RKO (cell line): ENCODE results near the gene PRUNE2.
"Not testable (repeated sequence)": the region's sequence is repeated elsewhere in the genome, so short reads cannot be mapped to it uniquely, and the experiment has no call there.

ENCODE experiments used
- DNase-seq: peaks from one replicate; pipeline ENCODE4 v3.0.0-alpha.2; 2016; ENCODE audit warnings: low spot score

PRUNE2 gene

DNA sequence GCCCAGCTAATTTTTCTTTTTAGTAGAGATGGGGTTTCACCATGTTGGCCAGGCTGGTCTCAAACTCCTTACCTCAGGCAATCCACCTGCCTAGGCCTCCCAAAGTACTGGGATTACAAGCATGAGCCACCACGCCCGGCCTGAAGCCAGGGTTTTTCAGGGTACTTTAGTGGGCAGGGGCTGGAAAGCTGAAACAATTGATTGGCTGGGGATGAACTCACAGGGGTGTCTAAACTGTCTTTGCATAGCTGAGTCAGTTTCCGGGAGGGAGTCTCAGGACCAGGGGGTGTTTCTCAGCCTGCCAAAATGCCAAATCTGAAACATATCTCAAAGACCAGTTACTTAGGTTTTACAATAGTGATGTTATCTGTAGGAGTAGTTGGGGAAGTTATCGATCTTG, 46.1 kb downstream of the PRUNE2 start:
- DNase-seq: no peak

DNA sequence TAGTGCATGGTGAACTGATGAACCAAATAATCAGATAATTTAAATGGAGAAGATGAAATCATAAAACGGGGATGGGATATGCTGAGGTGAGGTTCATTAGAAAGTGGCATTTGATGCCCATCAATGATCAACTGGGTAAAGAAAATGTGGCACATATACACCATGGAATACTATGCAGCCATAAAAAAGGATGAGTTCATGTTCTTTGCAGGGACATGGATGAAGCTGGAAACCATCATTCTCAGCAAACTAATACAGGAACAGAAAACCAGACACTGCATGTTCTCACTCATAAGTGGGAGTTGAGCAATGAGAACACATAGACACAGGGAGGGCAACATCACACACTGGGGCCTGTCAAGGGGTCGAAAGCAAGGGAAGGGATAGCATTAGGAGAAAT, 47.7 kb downstream of the PRUNE2 start:
- not testable (repeated sequence) for DNase-seq

DNA sequence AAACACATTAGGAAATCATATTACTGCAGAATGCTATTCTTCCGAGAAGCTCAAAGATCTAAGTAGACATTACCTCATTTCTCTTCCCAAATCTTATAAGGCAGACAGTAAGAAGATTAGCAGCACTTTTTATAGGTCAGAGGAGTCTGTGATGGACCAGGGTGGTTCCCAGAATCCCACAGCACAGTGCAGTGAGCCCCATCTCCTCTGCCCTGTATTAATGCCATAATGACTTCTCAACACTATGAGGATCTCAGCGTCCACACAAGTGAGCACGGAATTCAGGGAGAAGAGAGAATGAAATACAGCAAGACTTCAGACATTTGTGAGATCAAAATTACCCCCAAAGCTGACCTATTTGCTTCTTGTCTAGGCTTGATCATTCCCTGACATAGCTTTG, 49.9 kb downstream of the PRUNE2 start:
- no peak for DNase-seq

DNA sequence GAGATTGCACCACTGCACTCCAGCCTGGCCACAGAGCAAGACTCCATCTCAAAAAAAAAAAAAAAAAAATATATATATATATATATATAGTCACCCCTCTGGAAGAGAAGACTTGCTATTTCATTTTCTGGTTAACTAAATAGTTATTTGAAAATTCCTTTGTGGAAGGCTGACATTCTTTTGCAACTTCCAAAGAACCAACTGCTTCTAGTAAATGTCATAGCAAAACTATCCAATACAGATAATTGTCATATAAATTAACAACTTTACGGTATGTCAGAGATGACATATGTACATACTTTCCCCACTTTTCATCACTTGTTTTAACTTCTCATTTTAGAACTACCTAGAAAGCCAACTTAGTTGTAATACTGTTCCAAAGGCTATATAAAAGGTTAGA, 50.9 kb downstream of the PRUNE2 start:
- no peak for DNase-seq

DNA sequence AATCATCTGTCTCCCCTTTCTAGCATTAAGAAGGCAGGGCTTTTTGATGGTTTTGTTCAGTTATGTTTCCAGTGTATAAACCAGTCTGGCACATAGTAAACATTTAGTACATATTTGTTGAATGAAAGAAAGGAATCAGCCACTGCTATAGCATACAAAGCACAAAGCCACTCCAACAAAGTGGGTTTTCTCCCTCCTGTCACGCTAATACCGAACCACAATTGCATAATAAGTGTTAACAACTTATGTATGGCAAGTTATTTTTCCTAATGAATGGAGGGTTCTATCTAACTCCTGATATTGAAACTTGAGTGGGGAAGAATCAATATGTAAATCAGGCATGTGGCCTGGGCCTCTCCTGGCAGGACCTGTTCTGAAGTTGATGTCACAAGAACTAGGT, 53.9 kb downstream of the PRUNE2 start:
- DNase-seq: no peak

DNA sequence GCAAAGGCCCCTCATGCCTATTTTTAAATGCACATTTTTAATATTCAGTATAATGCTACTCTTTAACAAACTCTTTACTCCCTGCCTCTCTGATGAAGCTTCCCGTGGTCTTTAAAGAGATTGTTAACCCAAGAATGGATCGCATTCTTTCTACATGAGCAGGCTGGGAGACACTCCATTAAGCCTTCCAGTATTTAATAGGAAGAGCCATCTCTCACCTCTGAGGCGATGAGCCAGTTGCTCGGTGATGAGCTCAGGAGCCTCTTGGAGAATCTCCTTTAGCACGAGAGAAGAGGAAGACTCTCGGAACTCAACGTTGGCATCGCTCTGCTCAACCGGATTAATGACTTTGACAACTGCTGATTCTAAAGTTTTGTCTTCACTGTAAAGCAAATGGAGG, 59.6 kb downstream of the PRUNE2 start:
- DNase-seq: no peak

DNA sequence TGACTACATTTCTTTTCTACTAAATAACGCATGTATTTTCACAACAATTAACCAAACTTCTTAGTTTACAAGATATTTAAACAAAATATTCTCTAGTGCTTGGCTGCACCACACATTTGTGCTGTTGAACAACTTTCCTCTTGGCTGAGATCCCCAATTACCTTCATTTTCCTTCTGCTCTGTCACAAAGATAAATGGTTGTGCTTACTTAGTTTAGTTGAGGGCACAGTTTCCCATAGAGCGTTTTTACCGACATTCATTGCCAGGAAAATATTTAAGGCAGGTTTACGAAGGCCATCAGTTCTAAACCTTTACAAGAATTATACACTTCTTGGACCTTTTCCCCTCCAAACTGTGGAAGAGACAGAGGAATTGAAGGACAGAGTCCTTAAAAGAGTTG, 60.7 kb downstream of the PRUNE2 start:
- no peak for DNase-seq

DNA sequence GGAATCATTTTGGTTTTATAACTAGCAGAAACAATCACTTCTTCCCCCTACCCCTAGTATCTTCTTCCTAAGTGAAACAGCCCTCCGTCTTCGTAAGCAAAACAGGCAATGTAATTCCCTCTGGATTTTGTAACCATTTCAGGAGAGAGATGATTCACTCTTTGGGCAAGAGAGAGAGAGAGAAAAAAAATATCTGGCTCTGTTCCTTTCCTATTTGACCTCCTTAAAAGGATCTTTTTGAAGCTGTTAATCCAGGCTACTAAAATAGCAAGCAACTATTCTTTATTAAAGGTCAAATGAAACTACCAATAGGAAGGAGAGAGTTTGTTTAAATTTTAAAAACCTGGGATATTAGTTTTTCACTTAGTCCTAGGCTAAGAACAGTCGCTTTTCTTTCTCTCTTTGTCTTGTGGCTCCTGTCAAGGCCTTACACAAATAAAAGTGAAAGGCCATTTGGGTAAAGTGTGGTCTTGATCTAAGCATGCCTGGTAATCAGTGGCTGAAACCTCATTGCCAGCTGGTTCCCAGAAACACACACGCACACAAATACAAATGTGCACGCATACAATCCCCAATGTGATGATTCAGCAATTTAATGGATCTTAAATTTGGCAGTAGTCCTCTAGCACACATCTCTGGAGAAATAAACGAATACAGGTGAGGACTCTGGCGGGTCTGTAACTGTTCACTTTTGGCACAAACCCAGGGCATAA, 70.2 kb downstream of the PRUNE2 start:
- no peak for DNase-seq

DNA sequence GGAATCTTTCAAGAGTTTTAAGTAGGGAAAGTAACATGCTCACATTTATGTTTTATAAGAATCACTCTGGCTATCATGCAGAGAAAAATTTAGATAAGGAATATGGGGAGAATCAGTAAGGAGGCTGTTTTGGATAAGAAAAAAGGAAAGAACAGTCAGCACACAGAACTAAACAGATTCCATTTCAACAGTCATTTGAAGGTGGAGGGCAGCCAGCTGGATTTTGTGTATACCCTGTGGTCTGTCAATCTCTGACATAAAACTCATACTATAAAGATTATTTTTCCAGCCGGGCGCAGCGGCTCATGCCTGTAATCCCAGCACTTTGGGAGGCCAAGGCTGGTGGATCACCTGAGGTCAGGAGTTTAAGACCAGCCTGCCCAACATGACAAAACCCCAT, 77.5 kb downstream of the PRUNE2 start:
- DNase-seq: no peak

DNA sequence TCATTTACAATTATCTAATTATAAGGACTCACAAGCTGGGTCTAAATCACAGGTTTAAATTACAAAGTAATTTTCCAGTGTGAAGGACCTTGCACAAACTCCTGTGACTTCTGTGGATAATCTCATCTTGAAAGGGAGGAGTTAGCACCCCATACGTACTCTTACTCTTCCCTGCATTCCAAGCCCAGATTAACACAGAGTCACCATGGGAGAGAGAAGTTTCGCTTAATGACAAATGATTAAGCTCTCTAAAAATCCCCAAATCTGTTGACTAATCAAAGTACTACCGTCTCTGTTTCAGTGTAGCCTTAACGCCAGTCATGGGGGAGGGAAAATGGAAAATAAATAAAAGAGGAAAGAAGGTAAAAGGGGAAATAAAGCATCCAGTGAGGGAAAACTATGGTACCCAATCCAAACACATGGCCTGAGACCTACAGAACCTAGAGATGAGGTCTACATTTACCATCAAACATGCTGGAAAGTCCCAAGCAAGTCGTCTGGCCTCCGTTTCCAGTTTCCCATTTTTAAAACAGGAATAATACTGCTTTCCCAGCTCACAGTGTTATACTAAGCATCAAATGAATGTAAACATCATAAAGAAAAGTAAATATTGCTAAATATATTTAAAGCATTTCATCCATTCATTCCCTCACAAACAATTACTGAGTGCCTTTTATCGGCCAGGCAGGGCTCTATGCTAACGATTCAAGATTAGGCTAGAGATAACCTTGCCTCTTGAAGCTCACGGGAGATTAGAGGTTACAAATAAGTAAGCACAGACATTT, 78.4 kb downstream of the PRUNE2 start:
- DNase-seq: no peak

DNA sequence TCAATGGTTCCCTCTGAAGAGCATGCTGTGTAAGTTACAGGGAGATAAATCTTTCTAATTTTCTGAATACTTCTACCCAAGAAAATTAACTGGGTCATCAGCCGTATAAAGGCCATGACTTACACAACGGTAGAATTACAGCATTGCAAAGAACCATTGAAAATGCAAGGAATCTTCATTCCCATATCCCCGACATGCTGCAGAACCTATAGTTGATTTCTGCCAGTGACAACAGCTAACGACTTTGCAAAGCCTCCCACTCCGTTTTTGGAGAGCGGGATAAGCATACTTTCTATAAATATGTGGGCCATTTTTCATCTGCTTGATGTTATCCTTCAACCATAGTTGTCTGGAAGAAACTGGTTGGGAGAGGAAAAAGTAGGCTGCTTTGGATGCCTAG, 85.5 kb downstream of the PRUNE2 start:
- no peak for DNase-seq

DNA sequence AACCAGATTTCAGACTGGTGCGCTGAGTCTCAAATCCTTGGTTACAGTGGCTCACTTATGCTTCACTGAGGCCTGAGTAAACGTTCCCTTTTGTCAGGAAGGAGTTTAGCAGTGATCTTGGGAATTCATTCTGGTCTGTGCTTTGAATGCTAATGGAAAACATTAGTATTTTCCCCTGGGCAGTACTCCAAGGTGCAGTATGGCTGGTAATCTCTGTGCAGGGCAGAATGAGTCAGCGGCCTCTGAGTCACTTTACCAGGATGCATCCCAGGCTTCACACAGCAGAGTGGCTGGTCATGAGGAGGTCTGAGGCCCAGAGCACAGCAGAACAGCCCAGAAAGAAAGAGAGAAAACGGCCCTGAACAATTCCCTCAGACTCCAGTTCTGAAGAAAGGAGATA, 87.6 kb downstream of the PRUNE2 start:
- DNase-seq: peak; percentile 91

DNA sequence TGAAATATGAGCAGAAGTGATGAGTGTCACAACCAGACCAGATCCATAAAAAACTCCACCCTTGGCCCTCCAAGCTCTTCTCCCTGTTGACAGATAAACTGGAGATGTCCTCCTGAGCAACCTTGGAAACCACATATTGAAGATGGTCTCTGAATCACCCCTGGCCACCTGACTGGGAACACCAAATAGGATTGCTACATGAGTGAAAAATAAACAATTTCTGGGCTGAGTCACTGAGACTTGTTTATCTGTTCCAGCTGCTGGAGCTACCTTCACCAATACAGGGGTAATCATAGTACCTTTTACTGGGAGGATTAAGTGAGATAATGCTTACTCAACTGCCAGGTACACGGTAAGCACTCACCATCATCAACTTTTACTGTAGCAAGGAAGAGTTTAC, 88.4 kb downstream of the PRUNE2 start:
- DNase-seq: no peak

DNA sequence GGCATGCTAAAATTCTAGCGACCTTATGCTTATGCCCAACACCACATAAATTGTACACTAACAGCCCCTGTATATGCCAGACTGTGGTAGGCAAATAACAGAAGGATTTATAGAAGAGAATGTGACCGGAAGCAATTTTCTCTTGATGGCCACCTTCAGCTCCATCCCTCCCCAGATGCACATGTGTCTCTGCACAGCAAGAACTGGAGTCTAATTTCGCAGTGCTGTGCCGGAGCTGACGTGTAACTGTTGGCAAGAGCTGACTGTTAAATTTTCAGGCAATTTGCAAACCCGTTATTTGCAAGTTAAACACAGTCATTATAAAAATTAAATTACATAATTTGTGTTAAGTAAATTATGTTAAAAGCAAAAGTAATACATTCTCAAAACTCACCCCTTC, 93.3 kb downstream of the PRUNE2 start:
- DNase-seq: no peak

DNA sequence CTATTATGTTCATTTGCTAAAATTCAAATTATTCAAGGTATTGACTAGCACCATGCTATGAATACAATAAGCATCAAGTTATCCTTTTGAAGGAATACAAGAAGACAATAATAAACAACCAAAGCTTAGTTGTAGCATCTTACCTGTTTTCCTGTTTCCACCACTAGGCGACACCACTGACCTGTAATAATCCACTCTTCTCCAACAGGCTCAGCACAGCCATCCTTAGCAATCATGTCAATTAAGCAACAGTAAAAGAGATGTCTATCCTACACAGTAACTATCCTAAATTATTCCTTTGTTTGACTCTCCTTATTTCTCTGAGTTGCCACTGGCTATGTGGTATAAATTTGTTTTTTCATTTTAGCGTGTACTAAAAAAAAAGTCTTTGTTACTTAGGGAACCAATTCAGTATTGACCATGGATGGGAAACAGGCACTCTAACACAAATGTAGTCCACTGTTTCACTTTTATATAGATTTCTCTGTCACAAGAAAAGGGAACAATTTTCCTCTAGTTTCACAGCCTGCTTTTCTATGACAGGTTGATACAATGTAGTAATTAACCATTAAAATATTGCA, 95.4 kb downstream of the PRUNE2 start:
- peak; percentile 70 for DNase-seq

DNA sequence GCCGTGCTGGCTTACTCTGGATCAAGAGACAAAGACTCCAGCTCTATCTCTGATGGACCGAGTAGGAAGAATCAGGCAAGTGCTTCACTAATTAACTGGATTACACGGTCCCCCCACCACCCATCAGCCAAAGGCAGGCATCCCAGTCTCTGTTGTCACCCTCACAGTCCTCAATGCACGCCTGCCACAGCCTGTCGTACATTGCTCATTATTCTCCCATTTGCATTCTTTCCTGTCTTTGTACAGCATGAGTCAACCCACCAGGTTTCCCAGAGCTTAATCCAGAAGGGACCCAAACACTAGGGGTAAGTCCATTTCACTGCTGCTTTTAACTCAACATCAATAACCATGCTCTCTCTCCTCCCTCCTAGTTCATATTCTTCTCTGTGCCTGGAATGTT, 97.3 kb downstream of the PRUNE2 start:
- DNase-seq: no peak

DNA sequence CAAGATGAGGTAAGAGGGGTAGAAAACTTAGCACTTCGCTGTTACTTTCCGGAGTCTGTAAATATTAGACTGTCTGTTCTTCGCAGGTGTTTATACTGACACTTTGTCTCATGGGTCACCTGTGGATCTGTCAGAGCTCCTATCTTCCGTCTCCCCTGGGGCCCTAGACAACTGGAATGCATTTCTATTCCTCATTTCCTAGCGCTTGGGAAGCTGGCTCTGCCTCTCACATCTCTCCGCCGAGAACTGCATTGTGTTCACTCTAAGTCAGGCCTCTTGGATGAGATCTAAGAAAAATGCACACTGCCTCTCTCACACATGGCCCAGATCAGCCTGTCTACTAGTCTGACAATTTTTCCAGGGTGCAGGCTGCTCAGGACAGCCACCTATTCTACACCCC, 102.2 kb downstream of the PRUNE2 start:
- no peak for DNase-seq

DNA sequence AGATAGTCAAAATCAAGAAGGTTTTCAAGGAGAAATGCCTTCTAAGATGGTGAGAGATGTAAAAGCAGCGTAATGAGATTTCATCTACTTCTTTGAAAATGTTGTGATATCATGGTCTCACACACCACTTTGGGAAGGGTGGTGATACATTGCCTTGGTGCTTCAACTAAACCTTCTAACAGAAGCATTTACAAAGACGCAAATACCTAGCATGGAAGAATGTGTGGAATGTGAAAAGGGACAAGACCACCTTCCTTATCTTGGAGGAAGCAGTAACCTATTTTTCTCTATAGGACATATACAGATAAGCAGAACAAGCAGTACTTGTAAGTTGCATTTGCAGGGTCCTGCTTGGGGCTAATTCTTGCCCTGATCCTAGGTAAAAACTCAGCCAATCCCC, 102.8 kb downstream of the PRUNE2 start:
- DNase-seq: no peak

DNA sequence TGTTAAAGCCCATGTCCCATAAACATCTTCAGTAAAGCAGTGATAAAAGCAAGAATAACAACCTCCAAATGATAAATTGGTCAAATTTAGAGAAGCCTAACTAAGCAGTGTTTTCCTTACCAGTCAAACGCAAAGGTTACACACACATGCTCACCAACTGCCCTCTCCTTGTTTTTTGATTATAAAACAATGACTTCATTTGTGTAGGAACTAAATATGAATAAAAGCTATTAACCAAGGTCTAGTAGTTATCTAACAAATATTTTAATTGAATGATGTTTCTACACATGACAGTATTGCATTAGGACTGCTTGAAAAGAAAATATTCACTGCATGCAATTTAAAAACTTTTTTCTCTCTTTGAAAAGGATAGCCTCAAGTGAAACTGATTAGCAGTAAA, 105.0 kb downstream of the PRUNE2 start:
- DNase-seq: no peak

DNA sequence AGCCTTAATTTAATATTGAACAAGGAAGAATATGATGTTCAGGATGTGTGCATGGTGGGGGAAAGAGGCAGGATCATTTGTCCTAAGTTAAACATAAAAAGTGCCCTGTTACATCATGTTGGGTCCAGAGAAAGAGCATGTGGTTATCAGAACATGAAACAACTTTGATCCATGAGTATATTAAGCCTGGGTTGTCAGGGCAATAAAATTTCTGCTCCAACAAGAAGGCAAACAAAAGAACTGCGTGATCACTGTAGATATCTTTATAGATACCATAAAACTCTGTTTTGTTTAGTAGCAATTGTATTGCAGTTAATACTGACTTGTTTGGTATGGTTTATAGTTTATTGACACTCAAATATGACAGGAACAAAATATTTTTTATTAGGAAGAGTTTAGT, 106.4 kb downstream of the PRUNE2 start:
- DNase-seq: no peak

DNA sequence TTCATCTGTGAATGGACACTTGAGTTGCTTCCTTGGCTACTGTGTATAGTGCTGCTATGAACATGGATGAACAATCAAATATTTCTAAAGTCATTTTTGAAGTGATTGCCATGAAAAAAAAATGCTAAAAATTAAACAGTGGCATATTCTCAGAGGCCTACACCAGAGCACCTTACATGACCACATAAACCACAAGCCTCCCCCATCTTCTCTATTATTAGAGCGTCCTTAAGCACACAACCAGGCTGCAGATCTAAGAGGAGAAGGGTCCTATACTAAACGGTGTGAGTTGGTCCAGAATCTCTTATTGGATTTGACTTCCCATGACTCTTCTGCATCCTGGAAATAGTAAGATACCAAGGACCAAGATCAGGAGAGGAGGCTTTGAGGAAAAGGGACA, 107.4 kb downstream of the PRUNE2 start:
- DNase-seq: no peak

DNA sequence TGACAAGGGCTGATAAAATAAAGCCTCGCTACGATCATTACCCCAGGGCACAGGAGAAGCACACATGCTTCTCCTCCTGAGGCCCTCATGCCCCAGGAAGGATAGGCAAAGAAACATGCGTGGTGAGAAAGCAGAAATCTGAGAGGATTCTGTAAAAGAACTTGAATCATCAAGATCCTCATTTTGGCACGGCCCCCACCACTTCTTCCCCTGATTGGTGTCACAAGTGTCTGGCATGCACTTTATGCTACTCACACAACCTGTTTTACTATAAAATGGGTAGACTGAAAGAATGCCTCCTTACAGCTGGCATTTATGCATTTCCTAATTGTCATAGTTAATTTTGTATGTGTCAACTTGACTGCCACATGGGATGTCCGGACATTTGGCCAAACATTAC, 109.6 kb downstream of the PRUNE2 start:
- no peak for DNase-seq

DNA sequence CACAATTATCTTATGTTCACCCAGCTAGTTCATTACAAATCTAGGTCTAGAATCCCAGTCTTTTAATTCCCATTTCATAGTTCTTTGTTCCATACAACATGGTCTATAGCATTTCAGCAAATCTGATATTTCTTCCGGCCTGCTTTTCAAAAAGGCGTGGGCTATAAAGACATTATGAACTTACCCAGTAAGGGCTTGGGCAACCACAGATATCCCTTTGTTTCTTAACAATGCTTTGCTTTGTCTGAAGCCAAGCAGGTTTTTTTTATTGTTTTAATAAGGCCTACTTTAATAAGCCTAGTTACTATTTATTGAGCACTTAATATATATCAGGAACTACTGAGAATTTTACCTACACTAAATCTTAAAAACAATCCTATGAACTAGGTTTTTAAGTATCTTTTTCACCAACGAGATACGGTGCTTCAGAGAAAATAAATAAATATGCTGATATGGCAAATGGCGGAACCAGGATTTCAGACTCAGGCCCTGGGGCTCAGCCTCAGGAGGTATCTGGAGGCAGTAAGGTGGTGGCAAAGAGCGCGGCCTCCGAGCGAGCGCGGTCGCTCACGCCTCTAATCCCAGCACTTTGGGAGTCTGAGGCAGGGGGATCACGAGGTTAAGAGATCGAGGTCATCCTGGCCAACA, 112.0 kb downstream of the PRUNE2 start:
- DNase-seq: no peak
